Activated T-cell treated with anti-CD3 and anti-CD28 coated beads, Interleukin-2, amount 50 U/mL, for 24 hours (primary cell): ENCODE data around the gene ADIPOQ.
A peak's percentile ranks its signal among the peaks of the same experiment; 100 is the strongest.
"Not testable (repeated sequence)": the region's sequence is repeated elsewhere in the genome, so short reads cannot be mapped to it uniquely, and the experiment has no call there.

Experiments
- DNase-seq: peaks from one replicate; pipeline ENCODE4 v3.0.0-alpha.2; 2020
- H3K27ac Mint-ChIP-seq: 2 replicates; pipeline ENCODE4 v1.8.0; 2020; ENCODE audit warnings: mild to moderate bottlenecking, mixed read lengths
- H3K27me3 Mint-ChIP-seq: 2 replicates; pipeline ENCODE4 v1.8.0; 2020; ENCODE audit warnings: mixed read lengths
- H3K36me3 Mint-ChIP-seq: 2 replicates; pipeline ENCODE4 v1.8.0; 2020; ENCODE audit warnings: low read depth, mixed read lengths
- H3K4me1 Mint-ChIP-seq: 2 replicates; pipeline ENCODE4 v1.8.0; 2020; ENCODE audit warnings: low read depth, mixed read lengths
- H3K4me3 Mint-ChIP-seq: 2 replicates; pipeline ENCODE4 v1.8.0; 2020; ENCODE audit warnings: mild to moderate bottlenecking, moderate library complexity, mixed read lengths
- H3K9me3 Mint-ChIP-seq: 2 replicates; pipeline ENCODE4 v1.8.0; 2020; ENCODE audit warnings: mixed read lengths

Gene ADIPOQ

DNA sequence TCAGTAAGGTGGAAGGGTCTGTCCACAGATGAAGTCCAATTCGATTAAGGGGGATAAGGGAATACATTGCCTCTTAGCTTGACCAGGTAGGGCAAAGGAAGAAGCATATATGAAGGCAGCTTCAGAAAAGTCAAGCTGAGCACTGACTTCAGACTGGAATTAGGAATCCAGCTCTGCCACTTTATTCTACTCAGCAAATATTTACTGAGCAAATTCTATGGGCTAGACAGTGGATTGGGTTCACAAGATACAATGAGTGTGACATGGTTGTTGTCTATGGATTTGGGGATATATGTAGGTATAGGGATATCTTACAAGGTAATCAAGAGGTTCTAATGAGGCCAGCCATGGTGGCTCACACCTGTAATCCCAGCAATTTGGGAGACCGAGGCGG is 526 bp downstream of the ADIPOQ start:
- H3K27me3 Mint-ChIP-seq, result peaks cover 4% of the 10 kb centered on the region
- H3K9me3 Mint-ChIP-seq, result no peaks in the 10 kb centered on the region
- no peak overlapping the region for H3K27ac Mint-ChIP-seq
- H3K4me1 Mint-ChIP-seq, result no peaks in the 10 kb centered on the region
- H3K36me3 Mint-ChIP-seq, result no peaks in the 10 kb centered on the region
- no peak for DNase-seq
- no peak overlapping the region for H3K4me3 Mint-ChIP-seq

DNA sequence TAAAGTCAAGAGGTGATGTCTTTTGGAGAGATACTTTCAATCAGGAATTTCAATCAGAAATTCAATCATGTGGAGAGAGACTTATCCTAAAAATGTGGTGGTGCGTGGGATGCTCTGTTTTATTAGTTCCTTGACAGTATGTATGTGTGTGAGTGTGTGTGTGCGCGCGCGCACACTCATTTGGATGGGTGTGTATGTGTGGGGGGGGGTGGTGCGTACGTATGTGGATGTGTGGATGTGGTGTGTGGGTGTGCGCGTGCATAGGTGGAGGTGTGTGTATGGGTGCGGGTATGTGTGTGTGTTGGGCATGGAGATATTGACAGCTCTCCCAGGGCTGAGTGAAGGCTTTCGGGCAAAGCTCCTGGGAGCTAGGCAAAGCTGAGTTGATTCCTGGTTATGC is 2.4 kb downstream of the ADIPOQ start:
- H3K36me3 Mint-ChIP-seq, result no peaks in the 10 kb centered on the region
- peaks cover 7% of the 10 kb centered on the region for H3K4me1 Mint-ChIP-seq
- peaks cover 4% of the 10 kb centered on the region for H3K27me3 Mint-ChIP-seq
- no peaks in the 10 kb centered on the region for H3K9me3 Mint-ChIP-seq
- H3K27ac Mint-ChIP-seq, result no peak overlapping the region
- no peak for DNase-seq
- no peak overlapping the region for H3K4me3 Mint-ChIP-seq

DNA sequence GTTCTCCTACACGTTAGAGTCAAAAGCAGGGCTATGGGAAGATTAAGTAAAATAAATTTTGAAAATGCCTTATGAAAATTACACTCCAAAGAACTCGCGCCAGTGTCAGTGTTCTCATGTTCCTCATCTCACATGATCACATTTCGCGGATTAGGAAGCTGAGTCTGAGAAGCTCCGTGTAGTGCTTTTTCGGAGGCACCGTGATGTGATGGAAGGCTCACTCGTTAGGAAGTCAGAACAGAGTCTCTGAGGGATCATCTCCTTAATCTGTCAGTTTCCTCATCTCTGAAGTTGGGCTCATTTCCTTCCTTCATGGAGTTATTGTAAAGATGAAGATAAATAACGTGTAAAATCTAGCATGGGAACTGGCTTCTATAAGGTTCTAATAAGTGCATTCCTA is 3.2 kb downstream of the ADIPOQ start:
- Mint-ChIP-seq H3K4me1 (peaks cover 7% of the 10 kb centered on the region), H3K27ac (no peak overlapping the region), H3K9me3 (no peaks in the 10 kb centered on the region), H3K27me3 (peaks cover 4% of the 10 kb centered on the region), H3K36me3 (no peaks in the 10 kb centered on the region), H3K4me3 (no peak overlapping the region)
- DNase-seq, result no peak

DNA sequence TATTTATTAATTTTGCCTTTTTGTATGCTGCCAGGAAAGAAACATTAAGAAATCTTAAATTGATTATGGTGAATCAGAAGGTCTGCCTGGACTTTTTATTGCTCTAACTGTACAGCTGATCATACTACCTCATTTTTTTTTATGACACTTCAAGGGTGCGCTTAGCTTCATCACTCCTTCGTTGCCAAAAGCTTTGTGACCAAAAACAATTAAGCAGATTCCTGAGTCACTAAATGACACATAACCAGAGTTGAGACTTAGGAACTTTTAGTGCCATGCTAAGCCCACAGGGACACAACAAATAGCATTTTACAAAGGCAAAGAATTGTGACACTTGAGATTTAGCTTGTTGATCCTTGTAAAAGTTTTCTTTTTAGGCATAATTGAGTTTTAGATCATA is 4.9 kb downstream of the ADIPOQ start:
- no peak overlapping the region for H3K27ac Mint-ChIP-seq
- no peaks in the 10 kb centered on the region for H3K9me3 Mint-ChIP-seq
- H3K36me3 Mint-ChIP-seq, result no peaks in the 10 kb centered on the region
- no peak for DNase-seq
- H3K4me1 Mint-ChIP-seq, result peaks cover 17% of the 10 kb centered on the region
- peaks cover 4% of the 10 kb centered on the region for H3K27me3 Mint-ChIP-seq
- H3K4me3 Mint-ChIP-seq, result no peak overlapping the region

DNA sequence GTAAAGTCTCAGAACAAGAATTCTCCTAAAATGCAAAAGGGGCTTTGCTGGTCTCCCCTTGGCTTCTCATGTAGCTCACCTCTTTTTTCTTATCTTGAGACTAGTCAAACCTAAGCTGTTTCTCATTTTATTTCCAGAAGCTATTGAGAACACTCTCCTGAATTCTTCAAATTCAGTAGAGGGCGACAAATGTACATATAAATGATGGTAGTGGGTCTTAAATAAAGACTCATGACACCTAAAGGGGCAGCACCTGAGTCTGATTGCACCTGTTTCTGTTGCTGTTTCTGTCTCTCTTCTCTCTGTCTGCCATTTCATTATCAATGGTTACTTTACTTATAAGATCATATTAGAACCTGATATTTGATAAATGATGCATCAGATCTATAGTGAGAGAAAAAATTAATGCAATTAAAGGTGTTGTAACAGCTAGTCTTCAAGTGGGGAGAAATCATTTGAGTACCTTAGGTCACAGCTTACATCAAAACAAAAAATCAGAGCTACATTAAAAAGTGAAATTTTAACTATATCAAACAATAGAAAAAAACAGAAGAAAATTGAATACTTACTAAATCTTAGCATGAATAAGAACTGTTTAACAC is 7.0 kb downstream of the ADIPOQ start:
- Mint-ChIP-seq H3K36me3 (no peaks in the 10 kb centered on the region), H3K4me1 (peaks cover 20% of the 10 kb centered on the region), H3K27me3 (peaks cover 4% of the 10 kb centered on the region), H3K9me3 (no peaks in the 10 kb centered on the region), H3K27ac (peak overlapping the region; percentile 22), H3K4me3 (no peak overlapping the region)
- DNase-seq, result no peak

DNA sequence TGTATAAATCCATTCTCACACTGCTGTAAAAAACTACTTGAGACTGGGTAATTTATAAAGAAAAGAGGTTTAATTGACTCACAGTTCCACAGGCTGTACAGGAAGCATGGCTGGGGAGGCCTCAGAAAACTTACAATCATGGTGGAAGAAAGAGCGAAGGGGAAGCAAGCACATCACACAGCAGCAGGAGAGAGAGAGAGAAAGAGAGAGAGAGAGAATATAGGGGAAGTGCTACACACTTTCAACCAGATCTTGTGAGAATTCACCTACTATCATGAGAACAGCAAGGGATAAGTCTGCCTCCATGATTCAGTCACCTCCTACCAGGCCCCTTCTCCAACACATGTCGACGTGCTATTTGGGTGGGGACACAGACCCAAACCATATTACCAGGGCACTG is 9.3 kb downstream of the ADIPOQ start:
- Mint-ChIP-seq H3K4me1 (peaks cover 20% of the 10 kb centered on the region), H3K27ac (peak overlapping the region; percentile 53)
- H3K4me3 Mint-ChIP-seq, H3K27me3 Mint-ChIP-seq, H3K36me3 Mint-ChIP-seq, H3K9me3 Mint-ChIP-seq, DNase-seq: not testable (repeated sequence)

- Mint-ChIP-seq H3K4me3 (no peak overlapping the region), H3K36me3 (no peaks in the 10 kb centered on the region), H3K27ac (no peak overlapping the region), H3K27me3 (no peaks in the 10 kb centered on the region), H3K9me3 (peaks cover 3% of the 10 kb centered on the region), H3K4me1 (peaks cover 20% of the 10 kb centered on the region)
- no peak for DNase-seq
These were observed 10.5 kb downstream of the ADIPOQ start for GRCh38 chr3:186852994-186853393.

GRCh38 chr3:186854146-186854545 is 11.6 kb downstream of the ADIPOQ start:
- Mint-ChIP-seq H3K4me1 (peaks cover 20% of the 10 kb centered on the region), H3K27ac (no peak overlapping the region)

GRCh38 chr3:186854954-186855353 is 12.4 kb downstream of the ADIPOQ start:
- no peak overlapping the region for H3K4me3 Mint-ChIP-seq
- peaks cover 7% of the 10 kb centered on the region for H3K36me3 Mint-ChIP-seq
- peaks cover 10% of the 10 kb centered on the region for H3K9me3 Mint-ChIP-seq
- DNase-seq, result no peak
- peaks cover 18% of the 10 kb centered on the region for H3K4me1 Mint-ChIP-seq
- H3K27me3 Mint-ChIP-seq, result no peaks in the 10 kb centered on the region
- no peak overlapping the region for H3K27ac Mint-ChIP-seq

More at GRCh38 chr3:186854146-186854545, 11.6 kb downstream of the ADIPOQ start:
- no peaks in the 10 kb centered on the region for H3K27me3 Mint-ChIP-seq
- H3K36me3 Mint-ChIP-seq, result peaks cover under 1% of the 10 kb centered on the region
- H3K4me3 Mint-ChIP-seq, result no peak overlapping the region
- peaks cover 4% of the 10 kb centered on the region for H3K9me3 Mint-ChIP-seq
- DNase-seq, result no peak

GRCh38 chr3:186857743-186858142 is 15.2 kb downstream of the ADIPOQ start:
- Mint-ChIP-seq H3K27ac (no peak overlapping the region), H3K4me1 (peaks cover 29% of the 10 kb centered on the region), H3K27me3 (no peaks in the 10 kb centered on the region), H3K4me3 (no peak overlapping the region), H3K36me3 (peaks cover 9% of the 10 kb centered on the region), H3K9me3 (peaks cover 10% of the 10 kb centered on the region)
- DNase-seq, result no peak

GRCh38 chr3:186865215-186865853 is 22.8 kb downstream of the ADIPOQ start:
- not testable (repeated sequence) for H3K27ac Mint-ChIP-seq, H3K9me3 Mint-ChIP-seq
- peaks cover 38% of the 10 kb centered on the region for H3K4me1 Mint-ChIP-seq

DNA sequence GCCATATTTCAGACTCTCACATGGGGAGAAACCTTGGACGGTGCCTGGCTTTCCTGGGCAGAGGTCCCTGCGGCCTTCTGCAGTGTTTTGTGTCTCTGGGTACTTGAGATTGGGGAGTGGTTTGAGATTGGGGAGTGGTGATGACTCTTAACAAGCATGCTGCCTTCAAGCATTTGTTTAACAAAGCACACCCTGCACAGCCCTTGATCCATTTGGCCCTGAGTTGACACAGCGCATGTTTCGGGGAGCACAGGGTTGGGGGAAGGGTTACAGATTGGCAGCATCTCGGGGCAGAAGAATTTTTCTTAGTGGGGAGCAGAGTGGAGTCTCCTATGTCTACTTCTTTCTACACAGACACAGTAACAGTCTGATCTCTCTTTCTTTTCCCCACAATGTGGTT is 23.6 kb downstream of the ADIPOQ start:
- not testable (repeated sequence) for DNase-seq, H3K27me3 Mint-ChIP-seq, H3K4me3 Mint-ChIP-seq, H3K27ac Mint-ChIP-seq, H3K9me3 Mint-ChIP-seq, H3K36me3 Mint-ChIP-seq
- H3K4me1 Mint-ChIP-seq, result peaks cover 39% of the 10 kb centered on the region

More at GRCh38 chr3:186865215-186865853, 22.8 kb downstream of the ADIPOQ start:
- H3K36me3 Mint-ChIP-seq, DNase-seq, H3K4me3 Mint-ChIP-seq, H3K27me3 Mint-ChIP-seq: not testable (repeated sequence)

DNA sequence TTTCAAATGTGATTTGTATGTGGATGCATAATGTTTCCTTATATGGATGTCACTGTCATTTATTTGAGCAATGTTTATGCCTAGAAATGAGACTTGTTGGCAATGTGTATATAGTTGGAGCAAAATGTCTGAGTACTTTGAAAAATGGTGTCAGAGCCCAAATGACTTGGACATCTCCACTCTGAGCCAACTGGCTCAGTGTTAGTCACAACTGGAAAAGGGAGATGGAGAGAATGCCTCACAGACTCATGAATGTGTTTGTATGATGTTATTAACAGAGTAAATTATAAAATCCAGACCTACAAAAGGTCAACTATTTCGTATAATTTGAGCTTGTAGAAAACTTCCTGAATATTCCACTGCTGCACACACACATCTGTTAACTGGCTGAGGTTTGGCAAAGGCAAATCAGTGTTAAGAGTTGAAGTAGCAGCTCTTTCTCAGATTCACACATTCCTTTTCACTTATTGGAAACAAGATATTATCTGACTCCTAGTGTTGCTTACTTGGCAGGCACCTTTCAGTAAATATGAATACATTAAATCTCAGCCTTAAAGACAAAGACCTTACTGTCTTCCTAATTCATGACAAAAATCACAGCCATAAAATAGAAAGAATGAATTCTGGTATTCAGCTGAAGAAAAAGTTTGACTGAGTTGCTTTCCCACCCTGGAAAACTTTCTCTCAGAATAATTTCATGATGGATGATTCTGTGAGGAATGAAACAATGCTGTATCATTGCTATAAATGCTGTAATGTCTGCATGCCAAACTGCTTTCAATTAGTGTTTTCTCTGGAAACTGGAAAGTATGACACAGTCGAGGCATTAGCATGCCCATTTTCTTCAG is 27.0 kb downstream of the ADIPOQ start:
- no peak for DNase-seq
- Mint-ChIP-seq H3K4me3 (no peak overlapping the region), H3K27me3 (no peaks in the 10 kb centered on the region), H3K9me3 (peaks cover 3% of the 10 kb centered on the region), H3K4me1 (peaks cover 39% of the 10 kb centered on the region), H3K36me3 (no peaks in the 10 kb centered on the region), H3K27ac (peak overlapping the region; percentile 68)

DNA sequence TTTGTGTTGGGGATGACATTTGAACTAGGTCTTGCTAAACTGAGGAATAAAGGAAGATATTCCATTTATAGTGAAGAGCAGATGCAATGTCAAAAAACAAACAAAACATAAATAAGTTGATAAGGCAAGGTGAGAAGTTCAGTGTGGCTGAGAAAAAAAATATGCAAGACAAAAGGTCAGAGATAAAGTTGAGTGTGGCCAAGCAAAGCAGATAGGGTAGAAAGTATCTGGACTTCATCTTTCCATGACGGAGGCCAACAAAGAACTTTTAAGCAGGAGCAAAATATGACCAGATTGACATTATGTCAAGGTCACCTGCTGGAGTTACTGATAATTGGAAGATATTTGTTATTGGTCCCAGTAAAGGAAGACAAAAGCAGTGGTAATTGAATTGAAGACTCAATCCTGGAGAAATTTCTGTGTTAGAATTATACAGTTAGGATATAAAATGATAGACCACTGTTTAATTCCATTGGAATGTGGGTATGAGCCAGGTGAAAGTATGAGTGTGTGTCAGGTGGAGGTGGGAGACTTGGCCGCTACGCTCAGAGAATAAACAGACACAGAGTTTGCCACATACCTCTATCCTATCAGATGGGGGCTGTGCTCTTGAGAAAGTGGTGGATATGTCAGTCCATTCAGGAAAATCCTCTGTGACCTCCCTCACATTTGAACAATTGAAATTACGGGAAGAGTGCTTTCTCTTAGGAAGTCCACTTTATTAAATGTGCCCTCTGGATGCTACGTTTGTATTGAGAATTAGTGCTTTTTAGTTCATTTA is 28.1 kb downstream of the ADIPOQ start:
- Mint-ChIP-seq H3K27me3 (no peaks in the 10 kb centered on the region), H3K4me3 (no peak overlapping the region)

More for the DNA sequence above, 28.1 kb downstream of the ADIPOQ start:
- Mint-ChIP-seq H3K9me3 (peaks cover 3% of the 10 kb centered on the region), H3K27ac (peak overlapping the region; percentile 78), H3K4me1 (peaks cover 39% of the 10 kb centered on the region), H3K36me3 (no peaks in the 10 kb centered on the region)
- no peak for DNase-seq
